HTERT RPE-1 (cell line): ENCODE results near the gene IKZF1.

Experiments
- in situ Hi-C: fragments of 300-500 bp; cut with MboI; formaldehyde crosslinking; loops from 4 replicates; pipeline ENCODE4 v1.14.3; 2020; ENCODE audit warnings: low sequenced_read_pairs

IKZF1 gene

DNA sequence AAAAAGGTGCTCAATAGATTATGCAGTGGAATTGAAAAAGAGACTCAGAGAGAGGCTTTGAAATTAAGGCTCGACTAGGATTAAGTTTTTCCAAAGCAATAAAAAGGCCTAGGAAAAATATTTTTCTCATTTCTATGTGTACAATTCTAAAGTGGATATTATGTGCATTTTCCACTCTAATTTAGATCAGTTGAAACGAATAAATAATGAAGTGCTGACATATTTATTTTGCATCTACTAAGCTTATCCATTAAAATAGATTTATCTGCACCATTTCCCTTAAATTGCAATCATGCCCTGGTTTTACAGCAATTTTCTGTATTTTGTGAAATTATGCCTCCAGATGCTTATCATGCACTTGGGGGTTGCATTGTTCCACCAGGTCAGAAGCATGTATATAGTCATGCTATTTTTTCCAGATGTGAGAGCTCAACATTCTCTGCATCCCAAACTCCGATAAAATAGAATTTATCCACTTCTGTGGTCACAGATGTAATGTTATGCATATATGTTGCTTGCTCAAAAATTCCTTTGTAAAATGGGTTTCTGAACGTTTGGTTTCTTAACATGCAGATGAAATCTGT lies 127.3 kb downstream of the IKZF1 start:
- in situ Hi-C loops = no loop called here

DNA sequence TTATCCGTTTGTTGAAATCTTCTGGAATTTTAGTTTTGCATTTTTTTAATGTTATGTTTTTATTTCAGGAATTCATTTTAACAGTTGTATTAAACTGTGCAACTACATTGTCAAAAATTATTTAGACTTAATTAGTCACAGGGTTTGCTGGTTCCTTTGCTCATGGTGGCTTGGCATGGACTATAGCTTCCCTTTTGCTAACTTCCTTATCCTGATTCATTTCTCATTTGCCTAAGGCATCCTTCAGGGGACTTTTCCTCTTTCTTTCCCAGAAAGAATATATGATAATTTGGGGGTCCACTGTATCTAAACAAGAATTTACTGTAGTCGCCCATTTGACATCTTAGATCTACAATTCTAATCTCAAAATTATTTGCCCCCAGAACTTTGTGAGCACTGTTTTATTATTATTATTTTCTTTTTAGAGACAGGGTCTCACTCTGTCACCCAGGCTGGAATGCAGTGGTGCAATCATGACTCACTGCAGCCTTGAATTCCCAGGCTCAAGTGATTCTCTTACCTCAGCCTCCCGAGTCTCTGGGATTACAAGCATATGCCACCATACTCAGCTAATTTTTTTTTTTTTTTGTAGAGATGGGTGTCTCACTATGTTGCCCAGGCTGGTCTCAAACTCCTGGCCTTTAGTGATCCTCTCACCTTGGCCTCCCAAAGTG lies 131.8 kb downstream of the IKZF1 start:
- in situ Hi-C loops = no loop called here

- in situ Hi-C loops = no loop called here
These were observed 142.0 kb downstream of the IKZF1 start for GRCh38 chr7:50446542-50446960.

- in situ Hi-C loops = no loop called here
These were observed 144.3 kb downstream of the IKZF1 start for GRCh38 chr7:50448823-50449222.

DNA sequence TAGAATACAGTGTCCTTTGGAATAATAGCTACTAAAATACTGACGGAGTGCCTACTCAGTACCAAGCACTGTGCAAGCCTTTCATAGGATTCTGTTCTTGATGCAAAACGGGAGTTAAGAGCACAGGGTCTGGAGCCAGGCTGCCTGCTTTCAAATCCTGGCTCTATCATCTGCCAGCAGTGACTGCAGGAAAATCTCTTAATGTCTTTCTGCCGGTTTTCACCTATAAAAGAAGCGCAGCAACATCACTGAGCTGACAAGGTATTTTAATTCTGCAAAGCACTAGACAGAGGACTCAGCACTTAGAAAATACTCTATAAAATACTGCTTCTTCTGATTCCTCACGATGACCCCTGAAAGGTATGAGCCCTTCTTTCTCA lies 145.0 kb downstream of the IKZF1 start:
- in situ Hi-C loops = no loop called here

DNA sequence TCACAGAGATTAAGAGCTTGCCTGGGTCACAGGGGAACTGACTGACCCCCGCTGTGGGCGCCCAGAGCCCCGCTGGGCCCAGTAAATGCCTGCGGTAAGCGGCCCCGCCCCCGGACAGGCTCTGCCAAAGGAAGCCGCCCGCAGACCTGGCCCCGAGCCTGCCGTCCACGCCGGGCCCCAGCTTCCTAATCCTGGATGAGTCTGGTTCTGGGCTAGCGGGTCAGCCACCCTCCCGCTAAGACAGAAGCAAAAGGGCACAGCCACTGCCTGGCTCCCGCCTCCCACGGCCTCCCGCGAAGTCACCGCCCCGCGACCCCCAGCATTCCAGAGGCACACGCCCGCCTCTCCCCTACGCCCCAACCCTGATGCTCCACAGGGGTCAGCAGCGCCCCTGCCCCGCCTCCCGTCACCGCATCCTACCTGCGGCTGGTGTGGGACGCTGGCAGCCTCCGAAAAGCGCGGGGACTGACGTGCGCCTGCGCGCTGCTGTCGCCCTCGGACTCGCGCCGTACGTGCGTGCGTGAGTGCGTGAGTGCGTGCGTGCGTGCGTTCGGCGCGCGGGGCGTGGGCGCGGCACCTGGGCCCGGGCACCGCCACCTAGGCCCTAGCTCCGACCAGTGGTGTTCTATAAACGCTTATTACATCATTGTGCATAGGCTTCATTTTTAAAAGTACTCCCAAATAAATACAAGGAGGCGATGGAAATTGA lies 145.5 kb downstream of the IKZF1 start, which contains the start of gene FIGNL1:
TSS of gene FIGNL1 (minus strand) at position 470 of the 709 bp plus-strand sequence. CDS start 3,063 bp downstream, outside the sequence.
- in situ Hi-C loops = no loop called here

DNA sequence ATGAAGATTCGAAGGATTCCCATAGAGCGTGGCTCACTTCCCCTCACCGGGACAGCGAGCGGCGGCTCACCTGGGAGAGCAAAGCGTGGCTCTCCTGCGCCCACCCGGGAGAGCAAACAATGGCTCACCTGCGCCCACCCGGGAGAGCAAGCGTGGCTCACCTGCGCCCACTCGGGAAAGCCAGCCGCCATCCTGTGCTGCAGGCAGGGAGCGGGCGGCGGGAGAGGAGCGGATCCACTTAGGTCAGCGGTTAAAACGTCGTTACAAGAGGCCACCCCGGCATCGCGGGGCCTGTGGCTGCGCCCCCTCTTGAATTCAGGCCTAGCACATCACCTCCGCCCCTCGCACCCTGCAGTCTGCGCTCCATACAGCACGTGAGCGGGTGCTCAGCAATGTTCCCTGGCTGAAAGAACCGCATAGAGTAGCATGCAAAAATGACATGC lies 146.1 kb downstream of the IKZF1 start:
- in situ Hi-C loops = no loop called here
